Stimulated activated CD8-positive, alpha-beta memory T cell treated with anti-CD3 and anti-CD28 coated beads, Interleukin-7, amount 100 ng/mL, for 24 hours (primary cell): ENCODE measurements around the gene GALNT14.

Source experiments
- DNase-seq: peaks from one replicate; pipeline ENCODE4 v3.0.0-alpha.2; 2020; ENCODE audit warnings: low read depth

GALNT14 gene

DNA sequence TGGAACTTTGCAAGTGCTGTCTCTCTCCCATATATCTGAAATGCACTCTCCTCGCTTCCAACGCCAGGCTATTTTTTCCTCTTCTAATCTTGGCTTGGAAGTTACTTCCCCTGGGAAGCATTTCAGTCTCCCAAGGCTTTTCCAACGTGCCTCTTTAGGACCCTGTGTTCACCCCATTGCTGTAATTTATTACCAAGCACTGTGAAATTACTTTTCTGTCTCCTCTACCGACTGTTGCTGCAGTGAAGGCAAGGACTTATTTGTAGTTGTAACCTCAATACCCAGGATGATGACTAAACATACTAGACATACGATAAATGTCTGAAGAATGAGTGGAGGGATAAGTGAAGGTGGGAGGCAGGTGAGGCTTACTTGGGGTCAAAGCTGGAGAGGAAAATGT is 163.7 kb downstream of the GALNT14 start:
- DNase-seq: no peak

DNA sequence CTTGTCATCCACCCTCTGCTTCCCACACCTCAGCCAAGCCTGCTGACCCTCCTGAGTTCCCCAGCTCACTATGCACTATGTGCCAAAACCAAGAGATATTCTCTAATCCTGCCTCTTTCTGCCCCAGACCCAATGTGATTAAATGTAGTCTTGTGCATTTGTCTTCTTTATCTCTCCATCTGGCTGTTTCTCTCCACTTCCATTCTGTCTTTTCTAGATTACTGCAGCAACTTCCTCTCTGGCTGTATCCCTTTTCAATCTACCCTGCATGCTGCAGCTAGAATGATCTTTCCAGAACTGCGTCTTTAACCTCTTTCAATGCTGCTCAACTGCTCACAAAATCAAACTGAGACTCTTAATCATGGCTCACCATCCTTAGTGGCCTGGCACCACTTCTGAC is 164.1 kb downstream of the GALNT14 start:
- DNase-seq: no peak

DNA sequence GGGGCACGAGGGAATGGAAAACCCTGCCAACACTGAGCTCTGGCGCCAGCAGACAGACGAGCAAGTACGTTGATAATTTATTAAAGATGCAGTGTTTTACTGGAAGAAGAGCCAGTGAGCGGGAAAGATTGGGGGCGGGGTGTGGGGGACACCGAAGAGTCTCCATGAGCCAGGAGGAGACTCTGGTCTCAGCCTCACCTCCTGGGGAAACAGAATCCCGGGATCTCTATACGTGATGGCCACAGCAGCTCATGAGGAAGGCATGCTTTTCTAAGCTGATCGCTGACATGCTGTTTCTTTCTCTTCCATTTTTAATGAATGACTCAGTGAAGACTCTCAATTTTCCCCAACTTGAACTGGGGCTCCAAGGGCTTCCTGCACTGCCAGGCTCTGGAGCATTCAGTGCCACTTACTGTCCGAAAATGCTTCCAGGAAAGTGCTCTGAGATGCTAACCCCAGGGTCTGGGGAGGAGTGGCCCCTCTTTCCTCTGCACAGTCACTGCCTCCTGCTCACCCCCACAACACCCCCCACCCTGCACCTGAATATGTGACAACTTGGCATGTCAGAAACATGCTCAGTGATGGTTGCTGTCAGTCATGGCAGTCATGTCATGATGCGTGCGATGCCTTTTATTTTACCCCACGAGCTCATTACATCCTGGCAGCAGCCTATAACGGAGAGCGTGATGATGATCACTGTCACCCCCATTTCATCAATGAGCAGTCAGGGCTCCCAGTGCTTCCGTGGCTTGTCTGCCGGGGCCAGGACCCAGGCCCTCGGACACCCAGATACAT is 166.8 kb downstream of the GALNT14 start:
- no peak for DNase-seq

DNA sequence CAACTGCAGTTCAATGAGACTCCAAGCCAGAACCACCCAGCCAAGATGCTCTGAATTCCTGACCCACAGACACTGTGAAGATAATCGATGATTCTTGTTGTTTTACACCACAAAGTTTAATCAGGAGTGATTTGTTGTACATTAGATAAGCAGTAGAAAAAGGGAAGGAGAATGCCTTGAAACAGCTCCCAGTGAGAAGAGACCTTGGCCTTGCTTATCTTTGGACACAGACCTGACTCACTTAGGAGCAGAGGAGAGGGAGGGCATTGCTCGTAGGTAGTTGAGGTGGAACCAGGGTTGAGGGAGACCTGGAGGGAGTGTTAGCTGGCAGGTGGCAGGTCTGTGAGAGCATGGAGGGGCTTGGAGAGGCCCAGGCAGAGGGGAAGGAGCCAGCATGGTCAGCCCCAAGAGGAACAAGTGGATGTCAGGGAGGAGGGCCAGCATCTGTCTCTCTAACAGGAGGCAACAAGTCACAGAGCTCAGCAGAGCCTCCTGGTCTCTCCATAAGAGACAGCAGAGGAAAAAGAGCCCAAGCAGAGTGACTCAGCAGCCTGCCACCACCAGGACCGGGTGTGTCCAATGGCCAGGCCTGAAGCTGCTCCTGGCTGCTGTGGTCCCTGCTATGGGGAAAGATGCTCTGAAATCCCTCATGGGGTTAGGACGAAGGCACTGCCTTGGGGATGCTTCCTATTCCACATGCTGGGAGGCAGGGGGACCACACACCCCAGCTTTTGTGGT is 169.4 kb downstream of the GALNT14 start:
- no peak for DNase-seq

DNA sequence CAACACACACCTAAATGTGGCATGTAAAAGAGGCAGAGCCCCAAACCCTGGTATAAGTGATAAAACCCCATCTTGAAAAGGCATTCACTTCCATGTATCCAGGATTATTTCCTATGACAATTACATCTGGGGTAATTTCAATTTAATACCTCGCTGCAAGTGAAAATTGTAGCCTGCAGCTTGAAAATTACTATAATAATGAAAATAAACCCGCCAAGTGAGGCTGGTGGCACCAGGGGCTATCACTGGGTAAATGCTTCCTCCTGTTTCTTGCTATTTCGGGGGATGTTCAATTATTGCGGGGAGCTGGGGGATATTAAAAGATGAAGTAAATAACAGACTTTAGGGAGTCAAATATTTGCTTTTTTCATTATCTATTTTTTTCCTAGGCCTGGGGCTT is 171.5 kb downstream of the GALNT14 start:
- DNase-seq: no peak

DNA sequence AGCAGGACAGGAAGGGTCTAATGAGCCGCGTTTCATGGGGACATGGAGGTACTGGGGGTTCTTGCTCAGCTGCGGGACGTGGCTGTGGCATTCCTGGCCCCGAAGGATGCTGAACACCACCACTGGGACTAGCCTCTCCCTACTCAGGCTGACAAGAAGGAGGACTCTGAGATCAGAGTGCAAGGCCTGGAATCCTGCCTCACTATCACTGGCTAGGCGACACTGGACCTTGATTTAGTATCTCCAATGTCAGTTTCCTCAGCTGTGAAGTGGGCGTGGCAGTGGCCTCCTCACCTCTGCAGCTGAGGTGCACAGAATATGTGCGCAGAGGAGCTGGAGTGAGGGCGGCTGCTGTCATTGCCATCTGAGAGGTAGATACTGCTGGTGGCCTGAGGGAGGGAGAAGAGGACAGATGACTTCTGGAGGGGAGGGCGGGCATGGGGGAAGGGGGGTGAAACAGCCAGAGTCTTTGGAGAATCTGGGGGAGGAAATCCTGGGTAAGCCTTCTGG is 173.2 kb downstream of the GALNT14 start:
- DNase-seq: no peak

DNA sequence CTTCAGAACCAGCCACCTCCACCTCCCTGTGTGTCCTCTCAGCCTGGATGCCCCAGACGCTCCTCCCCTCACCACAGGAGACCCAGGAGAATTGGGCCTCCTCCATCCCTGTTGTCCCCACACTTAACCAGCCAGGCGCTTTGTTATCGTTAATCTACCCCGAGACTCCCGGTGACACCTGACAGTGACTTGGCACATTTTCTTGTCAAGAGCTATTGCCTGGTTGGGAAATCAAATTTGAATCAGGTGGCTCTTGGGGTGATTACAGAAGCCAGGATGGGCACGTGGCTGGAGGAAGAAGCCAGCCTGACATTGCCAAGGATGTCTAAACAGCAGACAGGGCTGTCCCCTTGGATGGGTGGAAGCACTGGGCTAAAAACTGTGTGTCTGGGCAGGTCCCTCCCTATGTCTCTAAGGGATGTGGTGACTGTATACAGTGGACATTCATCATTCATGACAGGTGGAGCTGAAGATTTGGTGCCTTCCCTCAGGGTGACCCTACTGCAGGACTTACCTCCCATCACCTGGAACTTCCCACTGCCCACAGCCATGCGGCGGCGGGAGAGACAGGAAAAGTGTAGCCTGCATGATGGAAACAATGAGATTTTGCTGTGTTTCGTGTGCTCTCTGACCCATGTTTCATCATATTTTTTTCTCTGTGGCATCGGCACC is 173.8 kb downstream of the GALNT14 start:
- DNase-seq: no peak

DNA sequence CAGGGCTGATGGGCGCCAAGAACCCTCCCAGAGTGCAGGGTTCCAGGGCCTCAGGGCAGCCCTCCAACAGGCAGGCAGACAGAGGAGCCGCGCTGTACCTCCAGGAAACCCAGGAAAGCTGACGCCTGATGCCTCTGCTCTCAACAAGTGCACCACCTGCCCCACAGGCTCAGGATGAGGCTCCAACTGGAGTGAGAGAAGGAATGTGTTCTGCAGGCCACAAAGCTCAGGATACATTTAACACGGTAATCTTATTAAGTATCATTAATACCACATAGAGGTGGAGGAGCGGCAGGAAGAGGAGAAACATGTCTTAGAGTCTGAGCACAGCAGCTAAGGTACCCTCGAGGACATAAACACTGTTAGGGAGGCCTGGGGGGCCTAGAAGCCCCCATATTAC is 175.1 kb downstream of the GALNT14 start:
- DNase-seq: no peak

DNA sequence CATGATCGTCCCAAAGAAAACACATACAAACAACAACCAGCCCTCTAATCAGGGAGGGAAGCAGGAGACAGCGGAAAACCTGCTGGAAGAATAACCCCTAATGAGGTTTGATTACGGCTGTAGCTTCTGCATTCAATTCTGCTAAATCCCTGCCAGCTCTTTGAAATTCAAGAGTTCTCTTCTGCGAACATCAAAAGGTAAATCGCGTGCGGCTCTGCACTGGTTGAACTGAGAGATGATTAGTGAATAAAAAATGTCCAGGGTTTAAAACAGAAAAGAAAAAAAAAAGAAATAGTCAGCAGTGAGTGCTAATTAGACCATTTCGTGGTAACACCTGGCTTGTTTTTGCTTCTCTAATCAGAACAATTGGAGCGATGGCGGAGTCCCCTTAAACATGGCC is 178.0 kb downstream of the GALNT14 start:
- DNase-seq: no peak

DNA sequence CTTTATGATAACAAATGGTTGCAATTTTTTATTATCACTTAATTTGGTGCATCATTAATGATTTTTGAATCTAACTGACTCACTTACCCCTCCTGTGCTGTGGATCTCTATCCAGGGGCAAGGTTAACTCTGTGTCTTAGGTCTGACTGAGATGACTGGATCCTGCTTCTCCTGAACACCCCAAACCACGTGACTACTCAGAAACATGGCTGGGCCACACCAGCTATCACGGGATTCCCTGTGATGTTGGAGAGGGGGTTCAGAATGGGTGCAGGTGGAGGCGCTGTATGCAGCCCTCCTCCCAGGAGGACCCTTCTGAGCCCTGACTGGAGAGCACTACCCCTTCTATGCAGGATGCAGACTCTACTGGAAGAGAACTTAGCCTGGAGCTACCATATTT is 178.6 kb downstream of the GALNT14 start:
- no peak for DNase-seq

DNA sequence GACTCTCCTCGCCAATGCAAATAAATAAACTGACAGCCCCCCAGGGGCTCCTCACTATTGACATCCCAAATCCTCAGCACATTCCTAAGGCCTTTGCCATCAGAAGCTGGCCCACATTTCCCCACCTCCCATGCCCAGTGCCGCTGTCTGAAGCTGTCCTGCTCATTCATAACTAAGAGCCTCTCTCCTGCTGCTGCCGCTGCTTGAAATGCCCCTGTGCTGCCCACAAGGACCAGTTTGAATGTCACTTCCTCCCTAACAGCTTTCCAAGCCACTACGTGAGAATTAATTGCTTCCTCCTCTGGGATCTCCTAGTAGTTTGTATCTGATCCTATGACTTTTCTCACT is 179.3 kb downstream of the GALNT14 start:
- DNase-seq: no peak

DNA sequence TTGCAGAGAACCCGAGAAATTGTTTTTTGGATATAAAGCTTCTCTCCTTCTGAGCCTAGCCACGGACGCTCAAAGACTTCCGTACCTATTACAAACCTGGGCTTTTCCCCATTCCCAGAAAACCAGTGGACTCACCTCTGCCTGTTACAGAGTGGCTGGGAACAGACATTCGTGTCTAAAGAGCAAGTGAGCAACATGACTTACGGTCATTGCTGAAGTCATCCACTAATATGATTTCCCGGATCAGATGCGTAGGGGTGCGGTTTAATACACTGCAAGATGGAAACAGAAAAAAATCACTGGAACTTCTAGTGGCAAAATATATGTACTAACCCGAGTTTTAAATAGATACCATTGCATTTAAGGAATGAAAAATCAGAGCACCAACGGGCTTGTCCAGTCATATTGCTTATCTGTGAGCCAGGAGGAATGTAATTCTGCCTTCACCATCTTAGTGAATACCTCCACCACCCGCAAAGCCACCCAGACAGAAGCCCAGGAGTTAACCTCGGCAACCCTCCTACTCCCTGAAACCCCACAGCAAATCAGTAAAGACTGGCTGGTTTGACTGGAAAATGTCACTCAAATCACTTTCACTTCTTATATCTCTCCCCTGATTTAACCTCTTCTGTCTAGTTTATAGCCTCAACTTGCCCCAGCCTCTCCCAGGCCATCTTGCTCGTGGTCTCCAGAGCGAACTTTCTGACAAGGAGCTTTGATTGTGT is 179.9 kb downstream of the GALNT14 start:
- DNase-seq: no peak

DNA sequence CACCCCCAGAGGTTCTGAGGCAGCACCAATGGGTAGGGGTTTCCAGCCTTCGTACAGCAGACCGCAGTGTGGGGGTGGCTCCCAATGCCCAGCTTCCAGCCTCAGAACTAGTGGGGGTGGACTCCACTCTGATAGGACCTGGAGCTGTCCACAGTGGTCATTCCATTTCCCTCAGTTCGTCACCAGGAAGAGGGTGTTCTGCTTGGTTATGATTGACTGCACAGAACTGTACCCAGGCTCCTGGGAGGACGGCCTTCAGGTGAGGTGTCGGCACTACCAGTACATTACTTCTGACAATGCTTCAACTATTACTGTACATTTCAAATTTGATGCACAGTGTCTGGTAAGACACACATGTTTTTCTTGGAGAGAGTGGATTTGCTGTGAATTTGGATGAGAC is 180.6 kb downstream of the GALNT14 start:
- no peak for DNase-seq

DNA sequence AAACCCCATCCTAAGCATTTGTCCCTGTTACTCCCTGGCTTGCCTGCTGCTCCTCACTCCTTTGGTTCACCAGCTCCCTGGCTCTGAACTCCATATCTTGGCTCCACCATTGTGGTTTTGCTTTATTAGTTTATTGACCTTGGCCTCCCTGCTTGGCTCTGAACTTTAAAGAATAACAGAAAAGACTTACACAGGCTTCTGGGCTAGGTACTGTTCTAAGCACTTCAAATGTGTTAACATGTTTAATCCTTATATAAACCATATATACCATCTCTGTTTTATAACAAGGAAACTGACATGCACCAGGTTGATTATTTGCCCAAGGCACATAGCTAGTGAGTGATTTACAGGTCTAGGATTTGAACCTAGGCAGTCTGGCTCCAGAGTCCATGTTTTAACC is 181.2 kb downstream of the GALNT14 start:
- DNase-seq: no peak

DNA sequence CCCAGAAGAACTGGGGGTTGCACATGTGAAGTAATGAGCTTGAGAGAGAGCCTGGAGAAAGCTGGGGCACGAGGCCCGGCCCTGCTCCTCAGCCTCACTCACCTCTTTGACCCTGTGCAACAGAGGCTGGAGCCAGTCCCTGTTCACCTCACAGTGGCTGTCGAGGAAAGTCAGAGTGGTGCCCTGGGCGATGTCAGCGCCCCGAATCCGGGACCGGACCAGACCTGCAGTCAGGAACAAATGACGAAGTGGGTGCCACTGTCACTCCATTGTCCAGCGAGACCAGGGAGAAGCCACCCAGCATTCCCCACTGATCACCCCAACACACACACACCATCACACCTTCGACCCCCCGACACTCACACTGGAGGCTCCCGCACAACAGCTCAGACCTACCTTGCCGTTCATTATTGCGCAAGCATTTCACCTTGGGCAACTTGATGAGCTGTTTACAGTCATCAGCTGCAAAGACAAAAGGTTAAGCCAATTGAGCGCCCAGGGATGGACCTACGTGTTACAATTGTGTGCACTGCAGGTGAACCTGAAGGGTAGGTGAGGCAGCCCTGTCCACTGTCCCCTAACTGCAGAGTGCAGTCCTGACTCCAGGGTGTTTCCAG is 182.6 kb downstream of the GALNT14 start:
- no peak for DNase-seq

DNA sequence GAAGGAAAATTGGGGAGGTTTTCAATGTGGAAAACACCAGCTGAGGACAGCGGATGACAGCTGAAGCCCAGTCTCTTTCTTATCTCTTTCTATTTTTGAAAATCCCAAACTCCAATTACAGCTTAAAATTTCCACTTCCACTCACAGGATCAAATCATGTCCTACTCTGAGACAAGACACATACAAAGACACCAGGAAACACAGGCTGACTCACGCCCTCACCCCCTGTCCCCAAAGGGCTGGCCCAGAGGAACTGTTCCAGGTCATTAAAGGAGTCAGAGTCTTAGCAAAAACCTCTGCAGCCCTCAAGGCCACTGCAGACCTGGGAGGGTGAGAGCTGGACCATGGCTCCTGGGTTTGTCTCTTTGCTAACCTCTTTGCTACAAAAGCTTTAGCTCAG is 187.9 kb downstream of the GALNT14 start:
- DNase-seq: no peak

DNA sequence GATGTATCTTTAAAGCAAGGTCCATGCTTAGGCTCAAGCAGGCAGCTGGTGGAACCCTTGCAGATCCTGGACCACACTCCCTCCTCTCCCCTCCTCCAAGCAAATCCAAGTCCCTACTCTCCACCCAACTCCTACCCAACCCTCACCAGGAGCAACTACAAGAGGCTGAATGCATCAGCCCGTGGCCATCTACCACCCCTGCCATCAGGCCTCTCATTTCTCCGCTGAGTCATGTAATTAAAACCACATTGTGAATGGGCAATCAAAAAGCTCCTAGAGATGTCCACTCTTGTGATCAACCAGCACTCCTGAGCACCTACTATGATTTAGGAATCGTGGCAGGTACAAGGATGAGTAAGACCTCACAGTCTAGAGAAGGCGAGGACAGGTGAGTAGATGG is 188.8 kb downstream of the GALNT14 start:
- no peak for DNase-seq

DNA sequence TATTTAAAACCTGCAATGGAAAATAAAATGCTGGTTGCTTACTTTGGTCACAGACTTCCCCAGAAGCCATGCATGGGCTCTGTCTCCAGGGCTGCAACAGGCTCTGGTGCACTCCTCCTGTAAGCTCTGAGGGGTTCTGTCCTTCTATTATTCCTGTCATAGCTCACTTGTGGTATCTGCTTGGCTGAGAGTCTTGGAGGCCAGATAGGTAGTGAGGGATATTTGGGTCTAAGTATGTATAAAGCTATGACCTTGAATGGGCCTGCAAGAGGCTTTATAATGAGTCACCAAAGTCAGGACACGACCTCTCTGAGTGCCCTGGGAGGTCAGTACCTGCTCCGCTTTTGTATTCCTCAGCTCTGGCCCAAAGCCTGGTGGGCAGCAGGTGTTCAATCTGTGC is 189.4 kb downstream of the GALNT14 start:
- no peak for DNase-seq

DNA sequence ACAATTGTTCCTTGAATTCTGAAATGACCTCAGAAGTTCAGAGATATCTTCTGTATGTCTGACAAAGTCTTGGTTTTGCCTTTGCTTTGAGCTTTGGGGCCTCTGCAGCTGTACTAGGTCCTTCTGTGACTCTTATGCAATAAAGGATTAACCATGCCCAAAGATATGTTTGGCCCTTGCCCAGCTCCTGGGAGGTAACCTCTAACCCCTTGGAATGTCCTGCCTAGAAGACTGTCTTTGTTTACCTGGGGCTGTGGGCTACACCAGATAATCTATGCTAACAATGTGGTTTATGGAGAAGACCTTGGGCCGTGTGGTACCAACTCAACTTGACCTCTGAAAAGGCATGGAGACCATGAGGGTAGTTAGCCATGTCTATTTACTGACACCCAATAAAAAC is 190.1 kb downstream of the GALNT14 start:
- DNase-seq: no peak

DNA sequence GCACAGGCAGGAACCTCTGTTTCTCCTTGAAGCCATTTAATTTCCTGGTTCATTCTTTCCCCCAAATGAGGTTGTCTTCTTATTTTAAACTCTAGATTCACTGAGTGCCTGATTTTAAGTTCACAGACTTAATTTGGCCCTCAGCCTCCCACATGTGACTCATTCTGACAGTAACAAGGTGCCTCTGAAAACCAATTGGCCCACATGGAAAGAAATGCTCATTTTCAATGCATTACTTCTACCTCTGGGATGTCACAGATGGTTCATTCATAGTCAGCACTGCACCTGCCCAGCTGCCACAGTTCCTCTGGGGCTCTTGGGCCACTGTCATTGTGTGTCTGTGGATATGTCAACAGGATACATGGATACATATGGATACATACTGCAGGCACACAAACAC is 190.6 kb downstream of the GALNT14 start:
- DNase-seq: no peak

DNA sequence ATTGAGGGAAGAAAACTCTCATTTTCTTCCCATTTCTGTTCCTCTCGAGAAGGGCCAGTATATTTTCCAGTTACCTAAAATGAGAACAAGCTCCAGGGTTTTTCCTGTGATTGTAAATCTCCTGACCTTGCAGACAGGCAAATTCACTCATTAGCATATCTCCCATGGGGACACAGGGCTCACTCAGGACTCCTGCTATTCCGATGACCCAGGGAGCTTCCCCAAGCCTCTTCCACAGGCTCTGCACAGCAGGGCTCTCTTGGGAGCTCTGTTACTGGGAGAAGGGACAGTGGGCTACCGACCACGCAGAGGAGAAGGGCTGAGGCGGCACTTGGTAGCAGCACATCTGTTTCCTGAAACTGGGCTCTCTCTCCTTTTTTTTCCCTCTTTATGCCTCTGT is 195.8 kb downstream of the GALNT14 start:
- no peak for DNase-seq

DNA sequence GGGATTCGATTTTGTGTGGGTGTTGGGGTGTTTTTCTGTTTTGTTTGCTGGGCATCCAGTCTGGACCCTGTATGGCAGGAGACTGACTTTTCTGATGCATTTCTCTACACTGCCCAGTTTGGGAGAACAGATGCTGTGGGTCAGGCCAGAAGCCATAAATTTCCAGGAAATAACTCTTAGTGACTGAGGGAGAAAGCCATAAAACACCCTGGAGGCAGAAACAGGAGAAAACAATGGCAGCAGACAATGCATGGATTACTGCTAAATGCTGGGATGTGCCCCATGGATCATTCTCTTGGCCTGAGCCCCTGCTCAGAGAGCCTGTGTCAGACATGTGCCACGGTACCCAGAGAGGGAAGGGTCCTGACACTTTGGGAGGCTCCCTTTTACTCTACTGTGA is 197.4 kb downstream of the GALNT14 start:
- no peak for DNase-seq
